ENCODE results near the gene ATF7. TPM values are rescaled to one million over a fixed set of nuclear protein-coding genes. Genes with fewer than 3 reads are reported as not detected.

Gene ATF7
- total RNA-seq, 1 experiment from 2014 or later: 3.9 TPM

DNA sequence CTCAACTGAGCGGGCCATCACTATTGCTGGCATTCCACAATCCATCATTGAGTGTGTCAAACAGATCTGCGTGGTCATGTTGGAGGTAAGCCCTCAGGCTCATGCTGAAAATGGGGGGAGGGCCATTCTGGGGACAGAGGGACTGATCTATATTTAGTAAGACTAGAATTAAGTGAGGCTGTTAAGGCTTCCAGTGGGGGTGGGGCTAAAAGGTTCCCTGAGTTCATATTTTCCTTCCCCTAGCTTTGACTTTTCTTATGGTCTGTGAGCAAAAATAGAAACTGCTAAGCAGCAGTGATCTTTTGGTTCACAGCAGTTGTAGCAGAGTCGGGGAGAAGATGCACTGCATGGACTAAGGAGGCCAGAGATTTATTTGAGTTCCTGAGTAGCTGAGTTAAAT lies 165.1 kb downstream of the ATF7 start:
- DNase-seq (ENCODE audit: low spot score): no peak

DNA sequence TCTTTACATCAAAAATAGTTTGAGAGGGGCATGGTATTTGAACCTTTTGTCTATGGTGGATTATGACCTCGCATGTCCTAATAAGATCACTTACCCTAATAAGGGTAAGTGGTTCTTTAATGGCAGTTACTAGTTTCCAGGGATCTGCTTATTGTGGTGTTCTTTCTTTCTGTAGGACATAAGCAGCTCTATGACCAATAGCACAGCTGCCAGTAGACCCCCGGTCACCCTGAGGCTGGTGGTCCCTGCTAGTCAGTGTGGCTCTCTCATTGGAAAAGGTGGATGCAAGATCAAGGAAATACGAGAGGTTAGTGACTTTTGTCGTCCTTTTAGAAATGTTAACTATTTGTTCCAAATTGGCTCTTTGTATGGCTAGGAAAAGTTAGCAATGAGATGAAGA lies 167.1 kb downstream of the ATF7 start:
- no peak for DNase-seq (ENCODE audit: low spot score)

Other genes starting within 250 kb of the ATF7 start
- gene SP1, start 246.2 kb downstream of the ATF7 start, total RNA-seq (2014; rRNA removed; shearing (Covaris generic)): 30.2 and 32.8 TPM in 2 replicates
- gene AMHR2, start 202.5 kb downstream of the ATF7 start, total RNA-seq (2014; rRNA removed; shearing (Covaris generic)): 0.57 TPM in 1 of 2 replicates, not detected in the other
- 75.2 and 180 TPM in 2 replicates for gene PRR13, start 184.6 kb downstream of the ATF7 start, total RNA-seq (2014; rRNA removed; shearing (Covaris generic))
- gene PCBP2, start 174.3 kb downstream of the ATF7 start, total RNA-seq (2014; rRNA removed; shearing (Covaris generic)): 107 and 137 TPM in 2 replicates
- 14.0 and 14.7 TPM in 2 replicates for gene MAP3K12, start 126.9 kb downstream of the ATF7 start, total RNA-seq (2014; rRNA removed; shearing (Covaris generic))
- gene TARBP2, start 125.1 kb downstream of the ATF7 start, total RNA-seq (2014; rRNA removed; shearing (Covaris generic)): 53.2 and 60.0 TPM in 2 replicates
- gene NPFF, start 118.9 kb downstream of the ATF7 start, total RNA-seq (2014; rRNA removed; shearing (Covaris generic)): not detected in 2 replicates
- 393 and 458 TPM in 2 replicates for gene ATP5MC2, start 49.7 kb upstream of the ATF7 start, total RNA-seq (2014; rRNA removed; shearing (Covaris generic))
- gene CALCOCO1, start 101.1 kb upstream of the ATF7 start, total RNA-seq (2014; rRNA removed; shearing (Covaris generic)): 36.8 and 40.2 TPM in 2 replicates
- not detected in 2 replicates for gene CISTR, start 125.6 kb upstream of the ATF7 start, total RNA-seq (2014; rRNA removed; shearing (Covaris generic))